Neural cell (in vitro differentiated cells): Measurements from ENCODE around the gene PLA2G1B. TPM values are rescaled to one million over a fixed set of nuclear protein-coding genes. Genes with fewer than 3 reads are reported as not detected.
A peak's percentile ranks its signal among the peaks of the same experiment; 100 is the strongest.

ENCODE experiments used
- H2AFZ ChIP-seq: fragments of 200-600, 300-800 bp; sonication (generic), shearing (Covaris generic); 2 replicates; pipeline ENCODE4 v1.6.0; 2014; ENCODE audit warnings: low read depth, mild to moderate bottlenecking, antibody characterized with exemption, low read length, moderate library complexity
- H3F3A ChIP-seq: fragments of 200-600 bp; shearing (Covaris generic); 2 replicates; pipeline ENCODE4 v1.6.1; 2016; ENCODE audit warnings: mild to moderate bottlenecking, moderate library complexity, mixed read lengths, antibody characterized with exemption, low read length; ENCODE audit not compliant: insufficient read depth, poor library complexity, severe bottlenecking
- H3K27ac ChIP-seq: fragments of 200-600, 300-800 bp; sonication (generic), shearing (Covaris generic); 2 replicates; pipeline ENCODE4 v1.5.1; 2014; ENCODE audit warnings: mild to moderate bottlenecking, low read length, moderate library complexity
- H3K27me3 ChIP-seq: fragments of 300-800, 200-600 bp; sonication (generic), shearing (Covaris generic); 2 replicates; pipeline ENCODE4 v1.6.0; 2014; ENCODE audit warnings: mild to moderate bottlenecking, low read depth, low read length, moderate library complexity; ENCODE audit not compliant: insufficient read depth
- H3K36me3 ChIP-seq: fragments of 300-800, 200-600 bp; sonication (generic), shearing (Covaris generic); 2 replicates; pipeline ENCODE4 v1.5.1; 2014; ENCODE audit warnings: mild to moderate bottlenecking, antibody characterized with exemption, low read length, moderate library complexity; ENCODE audit not compliant: insufficient read depth
- H3K4me2 ChIP-seq: fragments of 300-800, 200-600 bp; sonication (generic), shearing (Covaris generic); 2 replicates; pipeline ENCODE4 v1.6.0; 2014; ENCODE audit warnings: mild to moderate bottlenecking, low read length
- H3K4me3 ChIP-seq: fragments of 300-800, 200-600 bp; sonication (generic), shearing (Covaris generic); 2 replicates; pipeline ENCODE4 v1.5.1; 2014; ENCODE audit warnings: mild to moderate bottlenecking, low read length, moderate library complexity
- H3K79me2 ChIP-seq: fragments of 200-600 bp; shearing (Covaris generic); replicated peaks from 2 replicates; pipeline ENCODE4 v1.6.0; 2014; ENCODE audit warnings: mild to moderate bottlenecking, low read length, moderate library complexity; ENCODE audit not compliant: insufficient read depth
- H3K9ac ChIP-seq: fragments of 300-800, 200-600 bp; sonication (generic), shearing (Covaris generic); 2 replicates; pipeline ENCODE4 v1.6.1; 2016; ENCODE audit warnings: mild to moderate bottlenecking, low read length, mixed read lengths
- H3K9me2 ChIP-seq: fragments of 200-600 bp; shearing (Covaris generic); 2 replicates; pipeline ENCODE4 v1.6.1; 2016; ENCODE audit warnings: mild to moderate bottlenecking, low read length, mixed read lengths; ENCODE audit not compliant: insufficient read depth
- H3K9me3 ChIP-seq: fragments of 200-600, 300-800 bp; sonication (generic), shearing (Covaris generic); 2 replicates; pipeline ENCODE4 v1.6.1; 2016; ENCODE audit warnings: mild to moderate bottlenecking, mixed run types, low read length, moderate library complexity, mixed read lengths
- H4K20me1 ChIP-seq: fragments of 200-600 bp; shearing (Covaris generic); 2 replicates; pipeline ENCODE4 v1.6.1; 2016; ENCODE audit warnings: mild to moderate bottlenecking, mixed run types; ENCODE audit not compliant: insufficient read depth
- CTCF ChIP-seq: fragments of 450-650 bp; IDR thresholded peaks from 2 replicates; pipeline ENCODE4 v1.5.1; 2014; ENCODE audit warnings: antibody characterized with exemption, mild to moderate bottlenecking, moderate library complexity; ENCODE audit not compliant: poor library complexity, severe bottlenecking
- EP300 ChIP-seq: fragments of 450-650 bp; conservative IDR thresholded peaks from 2 replicates; pipeline ENCODE4 v1.6.1; 2014; ENCODE audit warnings: antibody characterized with exemption, mild to moderate bottlenecking, moderate library complexity; ENCODE audit not compliant: poor library complexity, severe bottlenecking
- EZH2 ChIP-seq: fragments of 200-600, 300-800 bp; shearing (Covaris generic), sonication (generic); IDR thresholded peaks from 2 replicates; pipeline ENCODE4 v1.6.1; 2014; ENCODE audit warnings: antibody characterized with exemption, low read length, borderline replicate concordance, mild to moderate bottlenecking; ENCODE audit not compliant: insufficient read depth, poor library complexity, severe bottlenecking
- MXI1 ChIP-seq: fragments of 450-650 bp; conservative IDR thresholded peaks from 2 replicates; pipeline ENCODE4 v1.6.1; 2014; ENCODE audit warnings: antibody characterized with exemption, mild to moderate bottlenecking; ENCODE audit not compliant: poor library complexity, severe bottlenecking
- POLR2AphosphoS5 ChIP-seq: IDR thresholded peaks from 2 replicates; pipeline ENCODE4 v1.6.1; 2012
- RAD21 ChIP-seq: fragments of 450-650 bp; conservative IDR thresholded peaks from 2 replicates; pipeline ENCODE4 v1.6.1; 2014; ENCODE audit warnings: antibody characterized with exemption, mild to moderate bottlenecking, moderate library complexity
- REST ChIP-seq: IDR thresholded peaks from 2 replicates; pipeline ENCODE4 v1.6.1; 2012; ENCODE audit warnings: borderline replicate concordance
- SMC3 ChIP-seq: fragments of 450-650 bp; conservative IDR thresholded peaks from 2 replicates; pipeline ENCODE4 v1.6.1; 2014; ENCODE audit warnings: antibody characterized with exemption, mild to moderate bottlenecking, moderate library complexity; ENCODE audit not compliant: poor library complexity
- TAF1 ChIP-seq: IDR thresholded peaks from 2 replicates; pipeline ENCODE4 v1.6.1; 2012; ENCODE audit warnings: low read depth
- polyA plus RNA-seq: library from polyadenylated mRNA; depleted of rRNA; stranded (reverse); fragments of >200 nt; gene quantifications from 2 replicates; pipeline ENCODE4 v1.2.3, GENCODE V29; 2014

The PLA2G1B gene
- polyA plus RNA-seq, 1 donor from 2014 or later: not detected

- no peaks in the 10 kb centered on the region for H4K20me1 ChIP-seq
- no peak overlapping the region for H2AFZ ChIP-seq
- peaks cover 63% of the 10 kb centered on the region for H3K79me2 ChIP-seq
- peak overlapping the region; percentile 81 for H3K4me2 ChIP-seq
- H3K27me3 ChIP-seq: no peaks in the 10 kb centered on the region
- H3K9ac ChIP-seq: peak overlapping the region; percentile 95
- peak overlapping the region; percentile 65 for H3K4me3 ChIP-seq
- H3K27ac ChIP-seq: peak overlapping the region; percentile 100
- H3K9me2 ChIP-seq: no peaks in the 10 kb centered on the region
- peaks cover 14% of the 10 kb centered on the region for H3F3A ChIP-seq
- TF ChIP-seq CTCF: no peak
- TF ChIP-seq REST: no peak
- TF ChIP-seq EZH2: no peak
- TF ChIP-seq SMC3: no peak
- no peak for TF ChIP-seq EP300
- no peak for TF ChIP-seq POLR2AphosphoS5
- TF ChIP-seq RAD21: no peak
- no peak for TF ChIP-seq TAF1
- TF ChIP-seq MXI1: no peak
- peaks cover 4% of the 10 kb centered on the region for H3K36me3 ChIP-seq
- H3K9me3 ChIP-seq: no peaks in the 10 kb centered on the region
These were observed 35.1 kb upstream of the PLA2G1B start for GRCh38 chr12:120362516-120363273.

GRCh38 chr12:120361506-120362208, 34.1 kb upstream of the PLA2G1B start:
- TF ChIP-seq REST (peak; percentile 62), MXI1 (peak; percentile 72), SMC3 (peak; percentile 16), RAD21 (no peak), EZH2 (no peak), TAF1 (peak; percentile 45), EP300 (peak; percentile 74), POLR2AphosphoS5 (peak; percentile 95), CTCF (no peak)
- Histone ChIP-seq H3F3A (peaks cover 9% of the 10 kb centered on the region), H3K9me3 (no peaks in the 10 kb centered on the region), H3K4me3 (peak overlapping the region; percentile 65), H3K27me3 (no peaks in the 10 kb centered on the region), H3K9me2 (no peaks in the 10 kb centered on the region), H3K4me2 (peak overlapping the region; percentile 81), H3K9ac (peak overlapping the region; percentile 95), H3K36me3 (peaks cover 9% of the 10 kb centered on the region), H3K27ac (peak overlapping the region; percentile 100), H4K20me1 (no peaks in the 10 kb centered on the region), H2AFZ (peak overlapping the region; percentile 24), H3K79me2 (peaks cover 54% of the 10 kb centered on the region)
